ENCODE data around the gene BLCAP.

The BLCAP gene

DNA sequence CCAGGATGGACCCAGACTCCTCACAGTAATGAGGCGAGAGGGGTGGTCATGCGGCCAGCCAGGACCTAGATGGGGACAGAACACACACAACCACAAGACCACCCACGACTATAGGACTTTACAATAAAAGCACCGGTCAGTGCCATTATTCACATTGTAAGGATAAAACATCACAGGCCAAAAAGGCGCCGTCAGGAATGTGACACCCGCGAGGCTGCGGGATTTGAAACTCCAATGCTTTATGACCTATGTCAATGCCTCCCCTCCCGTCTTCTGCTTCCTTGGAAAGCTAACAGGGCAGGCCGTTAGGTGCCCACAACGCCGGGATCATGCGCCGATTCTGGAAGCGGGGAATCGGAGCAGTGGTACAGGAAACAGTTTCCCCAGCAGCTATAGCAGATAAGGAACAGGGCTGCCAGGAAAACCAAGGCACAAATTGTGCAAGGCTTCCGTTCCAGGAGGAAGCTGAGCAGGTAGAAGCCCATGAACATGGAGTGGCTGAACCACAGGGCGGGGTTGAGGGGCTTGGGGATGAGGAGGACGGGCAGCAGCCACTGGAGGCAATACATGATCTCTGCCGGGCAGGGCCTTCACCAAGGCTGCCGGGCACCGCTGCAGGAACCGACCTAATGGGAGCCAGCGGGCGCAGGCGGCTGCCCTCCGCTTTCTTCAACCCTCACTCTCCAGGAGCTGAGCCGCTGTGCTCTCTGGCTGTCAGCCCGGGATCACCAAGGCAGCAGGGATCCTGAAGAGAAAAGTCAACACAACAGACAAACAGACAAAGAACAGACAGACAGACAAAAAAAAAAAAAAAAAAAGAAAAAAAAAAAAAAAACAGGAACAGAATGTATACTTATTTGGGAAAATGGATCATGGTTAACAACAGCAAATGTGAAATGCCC is 8.8 kb downstream of the BLCAP start:
- DNase-seq (ENCODE audit: extremely low read depth in 1 of 2, low read depth in 1 of 2) = no peak

DNA sequence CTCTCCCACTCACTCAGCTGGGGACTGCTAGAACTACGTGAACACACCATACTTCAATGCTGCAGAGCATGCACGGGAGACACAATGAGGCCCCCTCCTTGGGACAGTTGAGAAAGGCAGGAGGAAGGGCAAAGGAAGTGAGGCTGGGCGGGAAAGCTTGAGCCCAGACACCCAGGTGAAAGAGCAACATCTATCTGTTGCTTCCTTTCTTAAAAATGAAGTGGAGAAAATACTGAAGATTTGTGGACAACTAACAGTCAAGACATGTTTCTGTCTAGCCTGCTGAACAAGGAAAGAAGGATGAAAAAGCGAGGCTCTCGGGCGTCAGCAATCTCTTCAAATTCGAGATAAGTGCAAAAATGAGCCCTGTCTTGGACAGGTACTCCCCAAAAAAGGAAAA is 9.6 kb downstream of the BLCAP start:
- no peak for DNase-seq (ENCODE audit: extremely low read depth in 1 of 2, low read depth in 1 of 2)

DNA sequence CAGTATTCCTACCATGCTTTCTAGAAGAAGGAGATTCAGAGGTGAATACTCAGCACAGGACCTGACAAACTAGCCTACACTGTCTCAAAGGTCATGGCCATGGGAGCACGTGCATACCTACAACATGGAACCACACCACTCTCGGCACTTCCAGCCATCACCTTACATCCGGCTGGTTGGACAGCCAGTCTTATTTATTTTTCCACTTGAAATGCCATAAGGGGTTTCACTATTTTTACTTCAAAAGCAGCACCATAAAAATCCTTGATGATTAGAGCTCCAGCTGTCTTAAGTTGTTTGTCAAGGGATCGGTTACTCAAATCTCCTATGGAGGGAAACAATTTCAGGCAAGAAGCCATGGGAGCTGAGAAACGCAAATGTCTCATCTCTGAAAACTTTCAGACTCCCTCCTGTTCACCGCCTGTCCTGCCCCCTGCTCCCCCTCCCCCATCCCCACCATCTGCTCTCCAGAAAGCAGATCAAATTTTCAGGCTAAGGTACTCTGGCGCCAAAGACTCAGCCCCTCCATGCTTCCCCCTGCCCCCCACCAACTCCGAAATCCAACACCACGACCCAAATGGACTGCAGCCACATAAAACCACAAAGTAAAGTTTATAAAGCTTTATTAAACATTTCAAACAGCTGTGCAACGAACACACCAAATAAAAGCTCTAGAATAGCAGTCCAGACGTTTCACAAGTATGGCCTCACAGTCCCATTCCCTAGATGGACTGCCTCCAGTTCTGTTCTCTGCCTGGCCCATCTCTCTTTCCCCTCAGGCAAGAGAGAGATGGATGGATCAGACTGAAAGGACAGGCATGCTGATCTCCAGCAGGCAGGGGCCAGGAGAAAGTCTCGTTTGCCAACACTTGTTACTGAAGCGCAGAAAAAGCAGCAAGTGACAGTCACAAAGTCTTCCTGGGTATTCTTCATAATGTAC is 10.6 kb downstream of the BLCAP start:
- no peak for DNase-seq (ENCODE audit: extremely low read depth in 1 of 2, low read depth in 1 of 2)

DNA sequence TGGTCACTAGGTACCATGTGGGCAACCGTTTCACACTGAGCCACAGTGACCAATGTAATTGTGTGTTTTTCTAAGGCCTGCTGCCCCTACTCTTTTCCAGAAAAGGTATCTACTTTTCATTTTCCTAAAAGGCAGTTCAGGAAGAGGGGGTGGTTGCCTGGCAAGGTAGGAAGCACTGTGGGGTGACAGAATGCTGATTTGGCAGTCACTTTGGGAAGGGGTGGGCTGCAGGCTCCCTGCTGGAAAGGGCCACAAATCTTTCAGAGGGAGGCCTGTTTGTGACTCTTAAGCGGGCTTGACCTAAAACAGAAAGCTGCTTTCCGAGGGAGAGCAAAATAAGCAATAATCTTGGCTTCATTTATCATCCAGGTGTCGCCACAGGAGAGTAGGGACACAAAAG is 11.8 kb downstream of the BLCAP start:
- no peak for DNase-seq (ENCODE audit: extremely low read depth in 1 of 2, low read depth in 1 of 2)

DNA sequence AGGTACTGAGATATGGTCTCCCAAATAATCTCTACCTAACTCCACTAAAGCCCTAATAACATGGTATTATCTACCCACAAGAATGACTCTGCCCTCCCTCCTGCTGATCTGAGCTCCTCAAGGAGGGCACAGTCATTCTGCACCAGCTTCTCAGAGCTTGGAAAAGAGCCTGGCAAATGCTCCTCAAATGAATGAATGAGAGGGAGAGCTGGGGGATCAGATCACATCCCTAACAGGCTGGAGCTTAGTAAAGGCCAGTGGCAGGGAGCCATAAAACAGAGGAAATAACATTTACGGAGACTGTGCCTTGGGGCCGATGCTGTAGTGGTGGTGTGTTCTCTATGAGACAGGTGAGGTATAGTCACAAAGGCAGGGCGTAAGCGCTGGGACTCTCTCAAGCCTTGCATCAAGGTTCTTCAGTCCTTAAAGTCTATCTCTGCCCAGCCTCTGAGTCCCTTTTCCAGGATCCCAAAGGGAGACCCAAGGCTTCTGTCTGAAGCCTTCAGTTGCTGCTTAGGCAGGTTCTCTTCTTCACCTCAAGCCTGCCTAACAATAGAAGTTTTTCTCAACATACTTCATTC is 13.8 kb downstream of the BLCAP start:
- no peak for DNase-seq (ENCODE audit: extremely low read depth in 1 of 2, low read depth in 1 of 2)

DNA sequence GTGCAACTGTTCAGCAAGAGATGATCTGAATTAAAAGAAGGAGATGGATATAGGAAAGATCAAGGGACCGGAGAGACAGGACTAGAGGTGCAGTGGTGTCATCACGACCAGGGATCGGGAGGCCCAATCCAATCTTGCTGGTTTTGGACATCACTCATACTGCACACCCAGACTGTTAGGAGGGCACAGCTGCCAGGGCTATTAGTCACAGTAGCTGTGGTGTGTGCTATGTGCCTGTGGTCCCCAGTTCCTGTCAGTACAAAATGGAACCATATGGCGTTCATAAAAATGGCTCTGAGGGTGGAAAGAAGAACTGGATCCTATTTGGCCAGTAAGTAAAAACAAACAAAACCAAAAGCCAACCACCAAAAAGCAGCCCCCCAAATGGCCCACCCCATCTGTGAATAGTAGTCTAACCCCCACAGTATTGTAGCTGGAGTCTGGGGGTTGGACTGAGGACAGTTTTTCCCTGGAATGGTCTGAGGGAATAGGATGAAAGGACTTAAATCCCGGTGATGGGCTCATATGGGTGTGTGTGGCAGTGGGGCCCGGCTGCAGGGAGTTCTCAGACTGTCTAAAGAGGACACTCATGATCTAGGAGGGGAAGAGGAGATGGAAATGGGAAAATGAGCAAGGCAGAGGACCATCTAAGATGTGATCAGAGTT is 15.9 kb downstream of the BLCAP start:
- no peak for DNase-seq (ENCODE audit: extremely low read depth in 1 of 2, low read depth in 1 of 2)

DNA sequence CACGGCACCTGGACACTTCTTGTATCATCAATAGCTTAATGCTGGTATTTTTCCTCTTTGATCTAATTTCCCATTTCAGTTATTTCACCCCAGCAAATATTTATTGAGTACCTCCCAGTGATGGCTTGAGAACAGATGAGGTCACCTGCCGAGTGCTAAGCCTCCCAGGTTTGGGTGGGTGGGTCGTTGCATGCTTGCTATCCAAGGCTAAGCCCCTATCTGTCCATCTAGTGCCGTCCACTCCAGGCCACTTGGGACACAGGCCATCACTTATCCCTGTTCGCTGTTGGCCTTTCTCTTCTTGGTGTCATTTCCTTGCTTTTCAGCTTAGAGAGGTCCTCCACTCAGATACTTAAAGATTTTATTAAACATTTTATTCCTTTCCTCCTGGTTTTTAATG is 17.4 kb downstream of the BLCAP start:
- no peak for DNase-seq (ENCODE audit: extremely low read depth in 1 of 2, low read depth in 1 of 2)

DNA sequence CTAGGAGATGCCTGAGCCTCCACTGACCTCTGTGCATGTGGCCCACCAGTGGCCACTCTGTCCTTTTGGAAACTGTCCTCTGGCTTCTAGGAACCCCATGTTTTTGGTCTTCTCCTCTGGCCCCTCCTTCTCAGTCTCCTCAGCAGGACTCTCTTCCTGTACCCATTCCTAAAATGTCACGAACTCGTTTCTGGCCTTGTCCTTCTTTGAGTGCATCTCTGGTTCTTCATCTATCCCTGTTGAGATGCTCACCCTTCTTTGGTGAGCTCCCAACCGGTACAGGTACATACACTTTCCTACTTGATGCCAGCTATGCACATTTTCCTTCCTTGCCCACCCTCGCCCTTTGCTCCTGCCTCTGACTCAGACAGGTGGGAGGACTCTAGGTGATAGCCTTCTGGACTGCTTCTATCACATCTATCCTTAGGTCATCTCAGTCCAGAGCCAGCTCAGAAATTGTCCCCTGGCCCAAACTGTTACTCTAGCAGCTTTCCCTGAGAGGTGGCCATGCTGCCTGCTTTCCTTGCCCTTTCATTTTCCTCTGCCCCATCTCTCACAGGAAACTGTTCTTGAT is 21.4 kb downstream of the BLCAP start:
- DNase-seq (ENCODE audit: extremely low read depth in 1 of 2, low read depth in 1 of 2) = no peak

DNA sequence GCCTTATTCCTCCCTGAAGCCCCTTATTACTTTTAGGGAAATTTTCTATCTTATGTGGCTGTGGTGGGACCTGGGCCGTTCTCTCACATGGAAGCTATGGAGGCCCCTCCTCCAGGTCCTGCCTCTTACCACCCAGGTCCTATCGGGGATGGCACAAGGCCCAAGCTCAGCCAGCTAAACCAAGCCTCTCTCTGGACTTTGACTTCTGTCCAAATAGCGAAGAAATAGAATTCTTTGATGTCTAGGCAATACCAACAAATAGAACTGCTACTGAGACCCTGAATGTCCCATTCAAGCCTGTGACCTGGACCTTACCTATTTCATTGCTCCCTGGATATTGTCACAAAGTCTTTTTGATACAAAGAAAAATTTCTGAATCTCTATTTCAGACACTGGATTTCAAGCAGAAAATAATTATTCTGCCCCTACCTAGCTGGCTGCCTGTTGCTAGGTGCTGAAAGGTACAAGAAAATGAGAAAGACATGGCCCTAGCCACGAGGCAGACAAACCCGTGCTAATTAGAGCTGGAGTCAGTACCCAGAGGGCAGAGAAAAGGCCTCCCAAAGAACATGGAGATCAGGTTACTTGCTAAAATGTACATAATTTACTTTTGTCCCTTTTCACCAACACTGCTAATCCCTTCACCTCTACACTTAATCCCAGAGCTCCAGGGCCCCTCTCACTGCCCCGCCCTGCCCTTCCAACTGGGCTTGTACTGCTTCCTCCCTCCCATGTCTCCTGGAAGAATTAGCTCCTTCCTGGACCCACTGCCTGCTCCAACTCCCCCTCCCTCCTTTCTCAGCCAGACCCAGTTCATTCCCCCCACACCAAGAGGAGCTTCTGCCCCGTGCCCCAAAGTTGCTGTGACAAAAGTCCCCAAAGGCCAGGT is 22.2 kb downstream of the BLCAP start:
- no peak for DNase-seq (ENCODE audit: extremely low read depth in 1 of 2, low read depth in 1 of 2)

DNA sequence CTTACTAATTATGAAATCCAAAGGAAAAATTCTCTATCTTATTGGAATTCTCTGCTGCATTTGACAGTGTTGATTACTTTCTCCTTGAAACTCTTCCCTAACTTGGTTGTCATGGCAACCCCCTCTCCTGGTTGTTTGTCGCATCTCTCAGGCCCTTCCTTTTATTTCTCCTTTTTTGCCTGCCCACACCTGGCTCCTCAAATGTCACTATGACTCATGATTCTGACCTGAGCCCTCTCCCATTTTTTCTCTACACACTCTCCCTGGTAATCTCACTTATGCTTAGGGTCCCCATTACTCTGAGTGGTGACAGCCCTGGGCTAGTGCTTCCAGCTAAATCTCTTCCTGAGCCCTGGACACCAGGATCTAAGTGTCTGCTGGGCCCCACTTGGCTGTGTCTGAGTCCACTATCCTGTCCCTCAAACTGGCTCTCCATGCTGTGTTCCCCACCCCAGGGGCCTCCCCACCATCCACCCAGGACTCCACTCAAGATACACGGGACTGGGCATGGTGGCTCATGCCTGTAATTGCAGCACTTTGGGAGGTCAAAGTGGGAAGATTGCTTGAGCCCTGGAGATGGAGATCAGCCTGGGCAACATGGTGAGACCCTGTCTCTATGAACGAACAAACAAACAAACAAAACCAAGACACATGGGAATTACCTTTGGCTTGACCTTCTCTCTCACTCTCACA is 23.1 kb downstream of the BLCAP start:
- no peak for DNase-seq (ENCODE audit: extremely low read depth in 1 of 2, low read depth in 1 of 2)

DNA sequence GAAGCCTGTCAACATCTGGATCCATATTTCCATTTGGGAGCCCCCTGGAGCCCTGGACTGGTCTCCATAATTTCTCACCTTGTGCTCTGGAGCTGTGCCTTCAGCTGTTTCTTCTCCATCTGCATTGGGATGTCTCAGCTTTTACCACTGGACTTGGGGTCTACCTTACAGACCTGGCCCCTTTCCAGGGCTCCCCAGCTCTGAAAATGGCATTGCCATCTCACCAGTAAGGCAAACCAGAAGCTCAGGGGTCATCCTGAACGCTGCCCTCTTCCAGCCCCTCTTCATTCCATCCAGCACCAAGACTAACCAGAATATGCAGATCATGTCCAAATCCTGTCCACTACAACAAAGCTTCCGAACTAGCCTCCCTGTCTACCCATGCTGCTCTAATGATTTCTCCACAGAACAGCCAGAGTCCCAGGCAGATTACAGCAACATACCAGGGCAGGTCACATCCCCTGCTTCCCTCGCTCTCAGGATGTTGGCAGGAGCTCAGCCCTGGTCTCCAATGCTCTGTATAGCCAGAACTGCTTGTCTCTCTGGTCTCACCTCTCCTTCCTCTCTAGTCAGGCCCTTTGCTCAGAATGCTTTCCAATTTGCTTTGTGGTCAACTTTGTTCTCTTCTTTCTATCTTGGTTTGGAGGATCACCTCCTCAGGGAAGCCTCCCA is 24.3 kb downstream of the BLCAP start:
- no peak for DNase-seq (ENCODE audit: extremely low read depth in 1 of 2, low read depth in 1 of 2)

DNA sequence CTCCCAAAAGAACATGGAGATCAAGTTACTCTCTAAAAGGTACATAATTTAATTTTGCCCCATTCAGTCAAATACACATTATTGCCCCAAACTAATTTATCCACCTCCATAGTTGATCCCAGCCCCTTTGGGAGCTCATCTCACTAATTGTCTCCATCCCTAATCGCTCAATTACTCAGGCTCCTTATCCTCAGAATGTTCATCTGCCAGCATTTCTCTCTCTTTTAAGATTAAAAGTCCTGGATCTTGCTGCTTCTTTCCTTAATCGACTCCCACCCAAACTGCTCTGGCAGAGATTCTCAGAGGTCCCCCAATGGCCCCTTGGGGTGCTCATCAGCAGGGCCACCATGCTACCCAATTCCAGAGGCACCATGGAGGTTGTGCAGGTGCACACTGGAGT is 25.0 kb downstream of the BLCAP start:
- DNase-seq (ENCODE audit: extremely low read depth in 1 of 2, low read depth in 1 of 2) = no peak

DNA sequence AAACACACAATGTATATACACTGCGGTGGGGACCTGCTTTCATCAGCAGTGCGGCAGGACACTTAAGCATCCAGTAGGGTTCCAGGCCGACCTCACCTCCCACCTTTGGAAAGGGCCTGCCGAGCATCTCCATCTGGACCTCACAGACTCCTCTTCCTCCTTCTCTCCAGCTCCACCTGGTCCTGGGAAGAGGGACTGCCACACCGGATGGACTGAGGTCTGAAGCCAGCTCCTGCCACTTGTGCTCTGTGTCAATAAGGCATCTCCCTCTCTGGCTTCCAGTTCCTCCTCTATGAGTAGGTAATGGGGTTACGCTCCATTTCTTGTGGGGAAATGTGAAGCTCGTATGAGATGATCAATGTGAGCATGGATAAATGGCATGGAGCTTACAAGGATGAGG is 25.7 kb downstream of the BLCAP start:
- no peak for DNase-seq (ENCODE audit: extremely low read depth in 1 of 2, low read depth in 1 of 2)

DNA sequence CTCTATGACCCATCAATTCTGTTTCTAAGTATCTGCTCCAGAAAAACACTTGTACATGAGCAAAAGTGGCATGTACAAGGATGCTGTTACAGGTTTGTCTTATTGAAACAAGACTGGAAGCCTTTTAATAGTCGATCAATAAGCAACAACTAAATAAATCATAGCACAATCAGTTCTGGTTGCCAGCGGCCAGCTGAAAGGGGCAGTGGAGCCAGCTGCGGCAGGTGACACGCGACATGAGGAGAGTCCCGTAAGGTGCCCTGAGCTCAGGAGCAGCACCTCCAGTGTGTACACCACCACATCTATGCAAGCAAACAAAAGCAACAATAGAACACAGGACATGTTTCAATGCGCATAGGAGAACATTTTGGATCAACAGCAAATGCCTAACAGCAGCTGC is 27.4 kb downstream of the BLCAP start:
- no peak for DNase-seq (ENCODE audit: extremely low read depth in 1 of 2, low read depth in 1 of 2)

DNA sequence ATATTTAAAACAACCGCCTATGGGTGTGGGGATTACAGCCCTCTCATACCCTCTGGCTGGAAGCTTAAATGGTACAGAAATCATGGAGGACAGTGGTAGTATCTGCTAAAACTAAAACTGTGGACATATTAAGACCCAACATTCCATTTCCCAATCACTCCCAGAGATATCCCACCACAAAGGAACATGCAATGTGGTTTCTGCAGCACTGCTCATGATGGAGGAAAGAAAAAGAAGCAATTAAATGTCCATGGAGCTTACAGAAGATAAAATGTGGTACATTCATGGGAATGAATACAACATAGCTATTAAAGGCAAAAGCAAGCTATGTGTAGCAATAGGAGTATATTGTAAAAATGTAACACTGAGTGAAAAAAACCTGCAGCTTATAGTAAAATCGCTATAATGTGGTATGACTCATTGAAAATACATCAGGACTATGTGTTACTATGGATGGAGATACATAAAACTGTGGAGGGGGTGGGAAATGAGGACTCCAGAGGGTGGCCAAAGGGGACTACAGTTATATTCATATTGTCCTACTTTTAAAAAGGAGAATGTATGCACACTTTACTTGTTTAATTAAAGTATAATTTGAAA is 29.5 kb downstream of the BLCAP start:
- DNase-seq (ENCODE audit: extremely low read depth in 1 of 2, low read depth in 1 of 2) = no peak

DNA sequence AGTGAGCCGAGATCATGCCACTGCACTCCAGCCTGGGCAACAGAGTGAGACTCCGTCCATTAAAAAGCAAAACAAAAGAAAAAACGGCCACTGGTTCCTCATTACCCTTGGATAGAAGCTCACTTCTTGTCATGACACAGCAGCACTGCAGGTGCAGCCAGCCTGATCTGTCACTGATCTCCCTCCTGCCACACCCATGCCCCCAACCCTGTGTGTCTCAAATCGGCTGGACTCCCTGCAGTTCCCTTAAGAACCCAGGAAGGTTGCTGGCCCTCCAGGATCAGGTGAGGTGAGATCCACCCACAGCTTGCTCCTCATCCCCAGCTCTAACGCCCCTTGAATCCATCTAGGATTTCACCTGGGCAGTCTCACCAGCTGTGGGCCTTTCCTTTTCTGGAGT is 32.9 kb downstream of the BLCAP start:
- DNase-seq (ENCODE audit: extremely low read depth in 1 of 2, low read depth in 1 of 2) = no peak

DNA sequence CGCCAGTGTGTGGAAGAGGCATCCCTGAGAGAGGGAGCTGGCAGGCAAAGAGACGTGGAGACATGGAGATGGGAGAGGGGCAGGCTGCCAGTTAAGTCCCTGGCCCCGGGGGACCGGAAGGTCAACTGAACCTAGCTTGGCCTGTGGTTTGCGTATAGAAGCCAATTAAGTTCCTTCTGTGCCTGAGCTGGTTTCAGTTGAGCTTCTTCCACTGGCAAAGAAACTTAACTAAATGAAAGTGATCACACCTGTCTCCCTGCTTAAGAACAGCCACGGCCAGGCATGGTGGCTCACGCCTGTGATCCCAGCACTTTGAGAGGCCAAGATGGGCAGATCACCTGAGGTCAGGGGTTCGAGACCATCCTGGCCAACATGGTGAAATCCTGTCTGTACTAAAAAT is 33.4 kb downstream of the BLCAP start:
- no peak for DNase-seq (ENCODE audit: extremely low read depth in 1 of 2, low read depth in 1 of 2)

DNA sequence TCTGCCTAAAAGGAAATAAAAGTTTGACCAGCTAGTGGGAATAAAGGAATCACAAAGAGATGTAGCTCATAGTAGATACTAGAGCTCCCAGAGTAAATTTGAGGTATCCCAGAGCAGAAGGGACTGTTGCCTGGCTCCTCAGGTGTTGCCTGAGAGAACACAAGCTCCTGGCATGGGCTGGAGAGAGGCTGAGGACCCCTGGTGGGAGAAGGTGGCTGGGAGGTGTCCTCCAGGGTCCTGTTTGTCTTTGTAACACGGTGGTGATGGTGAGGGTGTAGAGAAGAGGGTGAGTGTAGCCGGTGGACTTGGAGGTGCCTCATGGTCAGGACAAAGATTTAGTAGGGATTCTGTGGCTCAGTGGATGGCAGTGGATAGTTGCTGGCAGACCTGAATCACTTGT is 34.7 kb downstream of the BLCAP start:
- no peak for DNase-seq (ENCODE audit: extremely low read depth in 1 of 2, low read depth in 1 of 2)
